Heart left ventricle (tissue), 13 donors: ENCODE measurements around the gene CHN2.

ENCODE experiments used
- POLR2A ChIP-seq, 2 donors: fragments of 450-650 bp; IDR thresholded peaks; one replicate each; pipeline ENCODE4 v1.6.1; 2017; ENCODE audit warnings: antibody characterized with exemption in 2 of 2, mild to moderate bottlenecking in 2 of 2, moderate library complexity in 2 of 2
- TF ChIP-seq, protein P1 (sequence below), 12 donors: fragments of 200-600 bp; sonication (generic) in 4 of 12; IDR thresholded peaks; one replicate each; pipeline versions ENCODE4 v1.5.0 to v1.8.0; 2018 to 2022; ENCODE audit warnings: antibody characterized with exemption in 12 of 12, mild to moderate bottlenecking in 5 of 12
- donor health status: ischemic (EF 13 %, LVEDD 7.1; RV severe dilation, severe dysfunction).
- donor health status: DM: no; HTN: yes; CAD: no.
- donor health status: DM: no; HTN: no; CAD: no.
- donor health status: ischemic (EF 25% LVEDD 6.9; RV normal size, moderate dysfunction).
- donor health status: ischemic (EF 25% LVEDD 5.7; RV mildly dilated, moderate dysfunction).
- donor health status: ischemic (EF 35%, LVEDD 5.7; RV mildly dilated, moderate dysfunction).
- donor health status: nonischemic (EF 11% LVEDD 7.7; RV severe dilation, severe dysfunction).
- donor health status: DM: yes; HTN: yes; CAD: no.
- donor health status: PGD.
- donor health status: ischemic (EF 29% LVEDD 5.4; RV normal size, mild dysfunction).
- donor health status: nonischemic (EF 23%, LVEDD 6.1; RV moderate dilation, normal function).

DNA sequence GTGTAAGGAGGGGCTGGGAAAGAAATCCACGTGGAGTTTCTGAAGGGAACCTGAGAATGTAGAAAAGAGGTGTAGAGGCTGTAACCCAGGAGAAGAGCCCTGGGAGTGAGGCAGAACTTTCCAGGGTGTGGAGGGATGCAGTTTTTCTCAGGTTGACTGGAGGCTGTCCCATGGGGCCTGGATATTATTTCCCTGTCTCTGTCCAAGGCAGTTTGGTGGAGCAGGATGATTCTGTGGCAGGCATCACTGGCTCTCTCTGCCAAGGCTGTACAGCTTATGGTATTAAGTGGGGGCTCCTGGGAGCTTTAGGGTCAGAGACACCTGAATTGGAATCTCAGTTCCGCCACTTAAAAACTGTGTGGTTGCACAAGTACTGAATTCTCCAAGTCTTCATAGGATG, 81.6 kb downstream of the CHN2 start:
- TF ChIP-seq, protein P1, sequence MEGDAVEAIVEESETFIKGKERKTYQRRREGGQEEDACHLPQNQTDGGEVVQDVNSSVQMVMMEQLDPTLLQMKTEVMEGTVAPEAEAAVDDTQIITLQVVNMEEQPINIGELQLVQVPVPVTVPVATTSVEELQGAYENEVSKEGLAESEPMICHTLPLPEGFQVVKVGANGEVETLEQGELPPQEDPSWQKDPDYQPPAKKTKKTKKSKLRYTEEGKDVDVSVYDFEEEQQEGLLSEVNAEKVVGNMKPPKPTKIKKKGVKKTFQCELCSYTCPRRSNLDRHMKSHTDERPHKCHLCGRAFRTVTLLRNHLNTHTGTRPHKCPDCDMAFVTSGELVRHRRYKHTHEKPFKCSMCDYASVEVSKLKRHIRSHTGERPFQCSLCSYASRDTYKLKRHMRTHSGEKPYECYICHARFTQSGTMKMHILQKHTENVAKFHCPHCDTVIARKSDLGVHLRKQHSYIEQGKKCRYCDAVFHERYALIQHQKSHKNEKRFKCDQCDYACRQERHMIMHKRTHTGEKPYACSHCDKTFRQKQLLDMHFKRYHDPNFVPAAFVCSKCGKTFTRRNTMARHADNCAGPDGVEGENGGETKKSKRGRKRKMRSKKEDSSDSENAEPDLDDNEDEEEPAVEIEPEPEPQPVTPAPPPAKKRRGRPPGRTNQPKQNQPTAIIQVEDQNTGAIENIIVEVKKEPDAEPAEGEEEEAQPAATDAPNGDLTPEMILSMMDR (IDR thresholded peaks at IDR 0.05), result no peak
- TF ChIP-seq POLR2A (IDR thresholded peaks at IDR 0.05), result no peak
